HL-60/S4 (cell line): Measurements from ENCODE around the gene PGLYRP3.

Experiments
- in situ Hi-C: fragments of 300-500 bp; cut with MboI; formaldehyde crosslinking; loops from 2 replicates; pipeline ENCODE4 v1.14.3; 2022; ENCODE audit warnings: low sequenced_read_pairs

The PGLYRP3 gene

GRCh38 chr1:153312570-153313186 is at the start of gene PGLYRP3:
Gene PGLYRP3 (minus strand): TSS chr1:153312952. CDS start chr1:153310665, 2,287 bp downstream.
- in situ Hi-C loops, result no loop called here

- in situ Hi-C loops, result loop anchor here (5.0 kb wide), 1 partner anchor 40 kb away; no protein-coding TSS in a partner anchor
Observed at GRCh38 chr1:153362187-153362775, 49.5 kb upstream of the PGLYRP3 start.

DNA sequence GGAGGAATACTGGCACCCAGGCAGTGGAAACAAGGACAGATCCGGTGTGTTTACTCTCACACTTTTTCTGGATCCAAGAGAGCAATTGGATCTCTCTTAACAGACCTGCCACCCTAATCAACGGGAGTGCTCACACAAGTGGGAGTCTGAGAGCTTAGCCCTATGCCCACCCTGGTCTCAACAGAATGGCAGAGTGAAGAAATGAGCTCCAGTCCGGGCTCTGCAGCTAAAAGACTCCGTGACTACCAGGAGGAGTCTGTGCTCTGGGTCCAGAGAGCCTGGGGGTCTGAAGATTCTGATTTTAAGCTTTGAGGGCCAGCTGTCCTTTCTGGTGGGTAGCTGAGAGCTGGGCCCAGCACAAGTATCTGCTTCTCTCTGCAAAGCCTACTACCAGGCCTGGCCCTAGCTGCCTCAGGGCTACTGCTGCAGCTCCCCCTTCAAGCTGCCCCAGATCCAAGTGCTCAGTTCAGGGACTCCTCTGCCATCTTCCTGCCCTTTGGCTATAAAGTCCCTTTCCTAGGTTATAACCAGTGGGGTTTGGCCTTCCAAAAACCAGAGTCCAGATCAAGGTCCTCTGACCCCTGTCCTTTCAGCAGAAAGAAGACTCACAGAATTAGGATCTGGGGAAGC is 48.8 kb upstream of the PGLYRP3 start:
- in situ Hi-C loops, result loop anchor here (5.0 kb wide), 1 partner anchor 41 kb away; no protein-coding TSS in a partner anchor

DNA sequence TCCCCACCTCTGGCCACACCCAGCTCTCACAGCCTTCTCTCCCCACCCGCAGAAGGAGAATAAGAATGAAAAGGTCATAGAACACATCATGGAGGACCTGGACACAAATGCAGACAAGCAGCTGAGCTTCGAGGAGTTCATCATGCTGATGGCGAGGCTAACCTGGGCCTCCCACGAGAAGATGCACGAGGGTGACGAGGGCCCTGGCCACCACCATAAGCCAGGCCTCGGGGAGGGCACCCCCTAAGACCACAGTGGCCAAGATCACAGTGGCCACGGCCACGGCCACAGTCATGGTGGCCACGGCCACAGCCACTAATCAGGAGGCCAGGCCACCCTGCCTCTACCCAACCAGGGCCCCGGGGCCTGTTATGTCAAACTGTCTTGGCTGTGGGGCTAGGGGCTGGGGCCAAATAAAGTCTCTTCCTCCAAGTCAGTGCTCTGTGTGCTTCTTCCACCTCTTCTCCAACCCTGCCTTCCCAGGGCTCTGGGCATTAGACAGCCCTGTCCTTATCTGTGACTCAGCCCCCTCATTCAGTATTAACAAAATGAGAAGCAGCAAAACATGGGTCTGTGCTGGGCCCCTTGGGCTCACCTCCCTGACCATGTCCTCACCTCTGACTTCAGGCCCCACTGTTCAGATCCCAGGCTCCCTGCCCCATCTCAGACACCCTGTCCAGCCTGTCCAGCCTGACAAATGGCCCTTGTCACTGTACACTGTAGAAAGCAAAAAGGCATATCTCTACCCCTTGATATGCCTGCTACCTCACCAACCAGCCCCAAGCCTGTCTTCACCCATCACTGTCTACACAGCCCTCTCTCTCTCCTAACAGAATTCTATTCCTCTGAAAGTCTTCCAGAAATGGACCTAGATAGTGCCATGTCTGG is 48.1 kb upstream of the PGLYRP3 start:
- in situ Hi-C loops, result loop anchor here (5.0 kb wide), 1 partner anchor 41 kb away; no protein-coding TSS in a partner anchor

DNA sequence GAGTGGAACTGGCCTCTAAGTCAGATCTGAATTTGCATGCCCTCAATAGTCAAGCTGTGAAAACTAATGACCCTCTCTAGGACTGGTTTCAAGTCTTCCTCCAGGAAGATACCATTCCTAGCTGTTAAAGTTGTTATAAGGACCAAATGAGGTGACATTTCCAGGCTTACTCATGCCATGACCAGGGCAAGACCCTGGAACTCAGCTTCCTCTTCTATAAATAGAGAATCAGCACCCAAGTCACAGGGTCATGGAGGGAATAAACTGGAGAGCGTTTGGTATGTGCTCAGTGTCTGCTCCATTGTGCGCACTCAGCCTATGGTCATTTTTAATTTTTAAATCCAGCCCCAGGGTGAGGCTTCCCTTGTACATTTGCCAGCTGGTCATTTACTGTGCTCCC is 47.4 kb upstream of the PGLYRP3 start:
- in situ Hi-C loops, result loop anchor here (5.0 kb wide), 1 partner anchor 42 kb away; no protein-coding TSS in a partner anchor

DNA sequence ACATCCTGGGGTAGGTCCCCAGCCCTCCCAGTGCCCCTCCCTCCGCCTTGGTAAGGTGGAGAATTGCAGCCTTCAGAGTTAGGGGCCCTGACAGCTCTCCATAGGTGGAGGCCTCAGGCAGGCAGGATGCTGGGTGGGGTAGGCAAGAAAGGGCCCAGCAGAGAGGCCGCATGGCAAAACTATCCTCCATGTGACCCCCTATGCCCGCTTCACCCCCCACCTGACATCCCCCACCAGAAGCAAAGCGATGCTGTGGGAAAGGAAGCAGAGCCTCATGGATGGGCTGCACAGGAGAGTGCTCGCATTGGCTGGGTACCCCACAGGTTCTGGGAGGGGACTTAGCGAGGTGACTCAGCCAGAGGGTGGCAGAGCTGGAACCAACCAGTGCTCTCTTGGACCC is 46.5 kb upstream of the PGLYRP3 start:
- in situ Hi-C loops, result no loop called here

GRCh38 chr1:153358691-153358975 is 45.9 kb upstream of the PGLYRP3 start:
- in situ Hi-C loops, result no loop called here

DNA sequence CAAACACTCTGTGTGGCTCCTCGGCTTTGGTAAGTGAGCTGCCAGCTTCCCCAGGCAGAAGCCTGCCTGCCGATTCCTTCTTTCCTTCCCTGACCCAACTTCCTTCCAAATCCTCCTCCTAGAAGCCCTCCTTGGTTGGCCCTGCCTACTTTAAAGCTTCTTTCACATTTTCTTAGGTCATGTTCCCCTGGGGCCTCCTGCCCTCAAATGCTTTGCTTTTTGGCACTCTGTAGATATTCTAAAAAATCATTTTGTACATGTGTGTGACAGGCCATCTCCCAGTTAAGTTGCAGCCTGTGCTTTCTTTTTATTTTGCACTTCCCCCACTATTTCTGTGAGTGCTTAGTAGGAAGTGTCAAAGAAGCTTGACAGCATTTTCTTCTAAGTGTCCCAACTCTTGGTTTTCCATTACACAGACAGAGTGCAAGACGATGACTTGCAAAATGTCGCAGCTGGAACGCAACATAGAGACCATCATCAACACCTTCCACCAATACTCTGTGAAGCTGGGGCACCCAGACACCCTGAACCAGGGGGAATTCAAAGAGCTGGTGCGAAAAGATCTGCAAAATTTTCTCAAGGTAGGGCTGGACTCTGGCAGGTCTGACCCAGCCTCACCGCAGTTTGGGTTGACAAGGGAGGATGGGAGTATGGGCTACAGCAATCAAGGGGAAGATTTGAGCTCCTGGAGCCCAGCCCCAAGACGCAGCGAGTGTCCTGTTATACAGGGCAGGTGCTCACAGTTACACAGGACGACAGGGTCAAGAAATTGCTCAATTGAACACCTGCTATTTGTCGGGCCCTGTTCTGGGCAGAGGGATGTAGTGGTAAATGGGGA is 45.3 kb upstream of the PGLYRP3 start, which contains the start of gene S100A9:
Gene S100A9, plus strand, starts transcription at position 2 of the 838 bp plus-strand sequence. Its CDS starts 430 bp downstream, at position 432.
- in situ Hi-C loops, result no loop called here

DNA sequence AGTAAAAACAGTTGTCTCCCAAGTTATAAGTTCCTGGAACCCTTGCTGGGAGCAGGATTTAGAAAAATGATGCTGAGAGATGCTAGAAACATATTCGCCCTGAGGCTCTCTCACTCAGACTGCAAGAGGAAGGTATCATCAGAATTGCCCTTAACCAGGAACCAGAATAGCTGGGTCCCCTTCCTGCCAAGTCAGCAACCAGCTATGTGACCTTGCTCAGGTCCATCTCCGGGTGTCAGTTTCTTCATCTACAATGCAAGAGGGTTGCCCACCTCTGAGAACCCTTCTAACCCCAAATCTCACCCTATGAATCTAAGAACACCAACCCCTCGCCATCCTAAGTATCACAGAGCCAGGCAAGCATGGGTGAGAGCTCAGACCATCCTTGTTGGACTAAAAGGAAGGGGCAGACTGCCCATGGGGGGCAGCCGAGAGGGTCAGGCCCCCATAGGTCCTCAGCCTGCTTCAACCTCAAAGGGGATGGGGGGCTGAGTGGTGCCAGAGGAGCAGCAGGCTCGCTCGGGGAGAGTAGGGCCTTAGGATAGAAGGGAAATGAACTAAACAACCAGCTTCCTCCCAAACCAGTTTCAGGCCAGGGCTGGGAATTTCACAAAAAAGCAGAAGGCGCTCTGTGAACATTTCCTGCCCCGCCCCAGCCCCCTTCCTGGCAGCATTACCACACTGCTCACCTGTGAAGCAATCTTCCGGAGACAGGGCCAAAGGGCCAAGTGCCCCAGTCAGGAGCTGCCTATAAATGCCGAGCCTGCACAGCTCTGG is 44.5 kb upstream of the PGLYRP3 start:
- in situ Hi-C loops, result no loop called here

GRCh38 chr1:153356392-153357075 is 43.8 kb upstream of the PGLYRP3 start:
- in situ Hi-C loops, result no loop called here

- in situ Hi-C loops, result no loop called here
Observed at GRCh38 chr1:153355445-153356071, 42.8 kb upstream of the PGLYRP3 start.

DNA sequence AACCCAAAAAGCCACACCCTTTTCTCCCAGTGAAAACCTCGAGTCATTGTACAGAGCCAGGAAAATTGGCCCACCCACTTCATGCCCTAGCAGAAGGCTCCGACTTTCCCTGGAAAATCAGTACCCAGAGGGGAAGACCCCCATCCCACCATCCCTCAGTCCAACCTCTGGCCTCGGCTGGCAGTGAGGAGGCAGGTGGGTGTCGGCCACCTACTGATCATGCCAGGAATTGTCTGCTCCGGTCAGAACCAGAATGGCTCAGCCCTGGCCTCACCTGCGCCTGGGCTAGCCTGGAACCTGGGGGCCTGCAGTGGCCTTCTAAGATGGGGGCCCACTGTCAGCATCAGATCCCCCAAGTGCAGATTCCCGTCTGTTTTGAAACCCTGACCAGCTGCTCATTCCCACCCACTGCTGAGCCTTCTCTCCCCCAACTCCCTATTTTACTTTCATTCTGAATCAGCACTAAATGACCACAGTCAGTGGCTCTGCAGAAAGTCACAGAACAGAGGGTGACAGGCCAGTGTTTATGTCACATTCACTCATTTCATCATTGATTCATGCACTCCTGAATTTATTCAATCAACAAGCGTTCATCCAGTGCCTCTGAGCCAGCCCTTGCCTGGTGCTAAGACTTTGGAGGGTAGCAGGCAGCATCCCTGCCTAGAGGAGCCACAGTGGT is 41.9 kb upstream of the PGLYRP3 start:
- in situ Hi-C loops, result loop anchor here (5.0 kb wide), 1 partner anchor 143 kb away; no protein-coding TSS in a partner anchor

- in situ Hi-C loops, result loop anchor here (5.0 kb wide), 1 partner anchor 144 kb away; no protein-coding TSS in a partner anchor
Observed at GRCh38 chr1:153353226-153353947, 40.6 kb upstream of the PGLYRP3 start.

GRCh38 chr1:153352523-153352922 is 39.8 kb upstream of the PGLYRP3 start:
- in situ Hi-C loops, result loop anchor here (5.0 kb wide), 1 partner anchor 145 kb away; no protein-coding TSS in a partner anchor

GRCh38 chr1:153350321-153350957 is 37.7 kb upstream of the PGLYRP3 start:
- in situ Hi-C loops, result loop anchor here (5.0 kb wide), 1 partner anchor 147 kb away; no protein-coding TSS in a partner anchor
